ENCODE results near the gene DSCAML1.
A peak's percentile ranks its signal among the peaks of the same experiment; 100 is the strongest.

The DSCAML1 gene

GRCh38 chr11:117796872-117797529 is at the start of gene DSCAML1:
Gene DSCAML1, minus strand, starts transcription at chr11:117797216. Its CDS starts 137 bp downstream, at chr11:117797079.
- DNase-seq (ENCODE audit: low read depth) = no peak

GRCh38 chr11:117843666-117844484 is 46.9 kb upstream of the DSCAML1 start:
- DNase-seq (ENCODE audit: low read depth) = peak; percentile 80

GRCh38 chr11:117842131-117842941 is 45.3 kb upstream of the DSCAML1 start:
- DNase-seq (ENCODE audit: low read depth) = no peak

- DNase-seq (ENCODE audit: low read depth) = no peak
Measured at GRCh38 chr11:117841551-117842031, 44.6 kb upstream of the DSCAML1 start.

- DNase-seq (ENCODE audit: low read depth) = no peak
Measured at GRCh38 chr11:117840881-117841550, 44.0 kb upstream of the DSCAML1 start.

GRCh38 chr11:117839936-117840813 is 43.2 kb upstream of the DSCAML1 start:
- DNase-seq (ENCODE audit: low read depth) = no peak

GRCh38 chr11:117839380-117839881 is 42.4 kb upstream of the DSCAML1 start:
- no peak for DNase-seq (ENCODE audit: low read depth)

- DNase-seq (ENCODE audit: low read depth) = no peak
Measured at GRCh38 chr11:117838901-117839300, 41.9 kb upstream of the DSCAML1 start.

- no peak for DNase-seq (ENCODE audit: low read depth)
Measured at GRCh38 chr11:117837791-117838190, 40.8 kb upstream of the DSCAML1 start.

- no peak for DNase-seq (ENCODE audit: low read depth)
Measured at GRCh38 chr11:117837070-117837776, 40.2 kb upstream of the DSCAML1 start.

GRCh38 chr11:117836077-117836960 is 39.3 kb upstream of the DSCAML1 start:
- no peak for DNase-seq (ENCODE audit: low read depth)

GRCh38 chr11:117835576-117835975 is 38.6 kb upstream of the DSCAML1 start:
- DNase-seq (ENCODE audit: low read depth) = no peak

GRCh38 chr11:117834838-117835443 is 37.9 kb upstream of the DSCAML1 start:
- no peak for DNase-seq (ENCODE audit: low read depth)

- no peak for DNase-seq (ENCODE audit: low read depth)
Measured at GRCh38 chr11:117834068-117834810, 37.2 kb upstream of the DSCAML1 start.

- no peak for DNase-seq (ENCODE audit: low read depth)
Measured at GRCh38 chr11:117833401-117833891, 36.4 kb upstream of the DSCAML1 start.

- no peak for DNase-seq (ENCODE audit: low read depth)
Measured at GRCh38 chr11:117832511-117832910, 35.5 kb upstream of the DSCAML1 start.

- no peak for DNase-seq (ENCODE audit: low read depth)
Measured at GRCh38 chr11:117831661-117832415, 34.8 kb upstream of the DSCAML1 start.
